Naive thymus-derived CD4-positive, alpha-beta T cell (primary cell): ENCODE results near the gene PMS2. TPM values are rescaled to one million over a fixed set of nuclear protein-coding genes. Genes with fewer than 3 reads are reported as not detected.
"Not testable (repeated sequence)": the region's sequence is repeated elsewhere in the genome, so short reads cannot be mapped to it uniquely, and the experiment has no call there.

Experiments used
- ATAC-seq: fragments of 150-1000 bp; cut with Tn5 transposase; 2 replicates; pipeline ENCODE4 v1.10.0; 2021; ENCODE audit warnings: mild to moderate bottlenecking, moderate library complexity
- CTCF ChIA-PET: fragments of 350-600 bp; sonication (Branson Sonifier 250); formaldehyde crosslinking; loops from one replicate; lab custom pipeline; 2021; ENCODE audit warnings: antibody characterized with exemption; lab: Charles Lee
- POLR2A ChIA-PET: fragments of 350-600 bp; sonication (Branson Sonifier 250); formaldehyde crosslinking; loops from one replicate; lab custom pipeline; 2021; ENCODE audit warnings: antibody characterized with exemption, inconsistent platforms; lab: Charles Lee
- DNase-seq, 9 donors: peaks; one replicate each; pipeline versions ENCODE4 v3.0.0 to v3.0.0-alpha.2; 2020 to 2022; ENCODE audit warnings: mixed read lengths in 1 of 9
- H3K27ac ChIP-seq: one replicate; pipeline ENCODE4 v1.7.0; 2013; ENCODE audit warnings: mild to moderate bottlenecking, low read depth, low read length, moderate library complexity
- H3K27me3 ChIP-seq, 2 donors: one replicate each; pipeline ENCODE4 v1.7.0; 2013; ENCODE audit warnings: low read length in 2 of 2, mild to moderate bottlenecking in 2 of 2, moderate library complexity in 2 of 2; ENCODE audit not compliant: control insufficient read depth in 2 of 2, insufficient read depth in 2 of 2
- H3K36me3 ChIP-seq, 3 experiments: 1 replicate in 2 of 3; 2 replicates in 1 of 3; pipeline ENCODE4 v1.7.0; 2013; ENCODE audit warnings: low read length in 3 of 3, mild to moderate bottlenecking in 3 of 3, moderate library complexity in 1 of 3; ENCODE audit not compliant: insufficient read depth in 3 of 3, control insufficient read depth in 2 of 3
- H3K4me1 ChIP-seq, 2 donors: one replicate each; pipeline ENCODE4 v1.7.0; 2013; ENCODE audit warnings: low read length in 2 of 2, mild to moderate bottlenecking in 2 of 2, moderate library complexity in 1 of 2; ENCODE audit not compliant: control insufficient read depth in 2 of 2, insufficient read depth in 2 of 2
- H3K4me3 ChIP-seq: 2 replicates; pipeline ENCODE4 v1.7.0; 2013; ENCODE audit warnings: mild to moderate bottlenecking, low read length
- H3K9me3 ChIP-seq, 3 experiments: 1 replicate in 2 of 3; 2 replicates in 1 of 3; pipeline ENCODE4 v1.7.0; 2013; ENCODE audit warnings: low read length in 3 of 3; ENCODE audit not compliant: control insufficient read depth in 2 of 3
- H3K27ac Mint-ChIP-seq, 9 donors: one replicate each; pipeline ENCODE4 v1.8.0; 2020 to 2022; ENCODE audit warnings: mixed read lengths in 9 of 9, mild to moderate bottlenecking in 8 of 9, moderate library complexity in 5 of 9, inconsistent platforms in 2 of 9
- H3K27me3 Mint-ChIP-seq, 5 donors: one replicate each; pipeline ENCODE4 v1.8.0; 2021 to 2022; ENCODE audit warnings: mixed read lengths in 5 of 5, mild to moderate bottlenecking in 1 of 5
- H3K36me3 Mint-ChIP-seq, 5 donors: one replicate each; pipeline ENCODE4 v1.8.0; 2020 to 2022; ENCODE audit warnings: mixed read lengths in 5 of 5, mild to moderate bottlenecking in 3 of 5, inconsistent platforms in 1 of 5
- H3K4me1 Mint-ChIP-seq, 7 donors: one replicate each; pipeline ENCODE4 v1.8.0; 2020 to 2022; ENCODE audit warnings: mixed read lengths in 7 of 7, mild to moderate bottlenecking in 3 of 7, inconsistent platforms in 1 of 7
- H3K4me3 Mint-ChIP-seq, 10 donors: one replicate each; pipeline ENCODE4 v1.8.0; 2020 to 2022; ENCODE audit warnings: mild to moderate bottlenecking in 10 of 10, mixed read lengths in 10 of 10, moderate library complexity in 6 of 10, inconsistent platforms in 2 of 10
- H3K9me3 Mint-ChIP-seq, 11 donors: one replicate each; pipeline ENCODE4 v1.8.0; 2020 to 2022; ENCODE audit warnings: mixed read lengths in 11 of 11, mild to moderate bottlenecking in 4 of 11, inconsistent platforms in 1 of 11, moderate library complexity in 1 of 11
- intact Hi-C, 2 donors: fragments of 100-400 bp; cut with micrococcal nuclease; formaldehyde crosslinking; loops; one replicate each; pipeline ENCODE4 v1.15.1; 2023
- polyA plus RNA-seq, 2 donors: library from polyadenylated mRNA; unstranded; fragments of 300-500 nt; fragmentation: Illumina TruSeq; gene quantifications; one replicate each; pipeline ENCODE4 v1.2.3, GENCODE V29; 2021
- total RNA-seq, 6 experiments: library from RNA in 5 of 6; stranded (reverse) in 5 of 6; gene quantifications; 1 replicate in 5 of 6; 2 replicates in 1 of 6; pipeline ENCODE4 v1.2.3 and lab custom pipeline; 2021 to 2026

PMS2 gene
- total and polyA plus RNA-seq, 7 experiments from 2014 or later = 8.4 to 26.3 (median 18.6) TPM

GRCh38 chr7:5926263-5926870 lies 82.5 kb downstream of the PMS2 start:
- DNase-seq, CTCF ChIA-PET, H3K36me3 Mint-ChIP-seq, H3K9me3 Mint-ChIP-seq, H3K27ac ChIP-seq, H3K4me3 ChIP-seq, H3K27me3 Mint-ChIP-seq, H3K4me1 Mint-ChIP-seq, H3K27me3 ChIP-seq, POLR2A ChIA-PET, H3K27ac Mint-ChIP-seq, ATAC-seq, H3K9me3 ChIP-seq, H3K4me3 Mint-ChIP-seq, H3K36me3 ChIP-seq, intact Hi-C loops, H3K4me1 ChIP-seq: not testable (repeated sequence)

GRCh38 chr7:5924630-5925029 lies 84.2 kb downstream of the PMS2 start:
- POLR2A ChIA-PET, CTCF ChIA-PET, H3K9me3 ChIP-seq, H3K36me3 Mint-ChIP-seq, H3K27ac ChIP-seq, intact Hi-C loops, H3K36me3 ChIP-seq, H3K9me3 Mint-ChIP-seq, H3K4me3 ChIP-seq, H3K27me3 ChIP-seq, H3K27ac Mint-ChIP-seq, H3K4me1 Mint-ChIP-seq, DNase-seq, H3K27me3 Mint-ChIP-seq, H3K4me3 Mint-ChIP-seq, H3K4me1 ChIP-seq, ATAC-seq: not testable (repeated sequence)

- H3K27ac ChIP-seq, ATAC-seq, H3K36me3 ChIP-seq, H3K27me3 ChIP-seq, H3K4me3 Mint-ChIP-seq, H3K4me3 ChIP-seq, H3K9me3 Mint-ChIP-seq, H3K27me3 Mint-ChIP-seq, DNase-seq, H3K9me3 ChIP-seq, H3K4me1 Mint-ChIP-seq, H3K36me3 Mint-ChIP-seq, H3K4me1 ChIP-seq, intact Hi-C loops, POLR2A ChIA-PET, H3K27ac Mint-ChIP-seq, CTCF ChIA-PET: not testable (repeated sequence)
Observed at GRCh38 chr7:5924180-5924579, 84.7 kb downstream of the PMS2 start.

Other genes starting within 250 kb of the PMS2 start
- gene RNF216, start 227.4 kb downstream of the PMS2 start, total RNA-seq = 100 to 1,000 TPM in 2 of 5 experiments, 10 to 100 TPM in 3; 41.7 to 103 (median 91.2) TPM
- 10 to 100 TPM; 29.2 to 51.3 TPM for gene RNF216, start 227.4 kb downstream of the PMS2 start, polyA plus RNA-seq
- gene OCM, start 128.3 kb downstream of the PMS2 start, total RNA-seq = 10 to 100 TPM in 2 of 5 experiments, 1 to 10 TPM in 2, under 1 TPM in 1; 0.80 to 17.9 (median 7.7) TPM
- 1 to 10 TPM; 2.3 to 2.9 TPM for gene OCM, start 128.3 kb downstream of the PMS2 start, polyA plus RNA-seq
- 10 to 100 TPM; 65.2 to 83.6 (median 75.6) TPM for gene CCZ1, start 110.3 kb downstream of the PMS2 start, total RNA-seq
- 10 to 100 TPM; 39.4 to 43.2 TPM for gene CCZ1, start 110.3 kb downstream of the PMS2 start, polyA plus RNA-seq
- under 1 TPM in 1 of 5 experiments, not detected in 4; 0.41 TPM for gene RSPH10B, start 38.4 kb downstream of the PMS2 start, total RNA-seq
- not detected for gene RSPH10B, start 38.4 kb downstream of the PMS2 start, polyA plus RNA-seq
- gene AIMP2, start 223 bp upstream of the PMS2 start, total RNA-seq = 10 to 100 TPM in 3 of 5 experiments, 1 to 10 TPM in 2; 5.0 to 37.9 (median 11.8) TPM
- 10 to 100 TPM; 17.8 to 25.9 TPM for gene AIMP2, start 223 bp upstream of the PMS2 start, polyA plus RNA-seq
- not detected for gene ANKRD61, start 22.3 kb upstream of the PMS2 start, total RNA-seq
- gene ANKRD61, start 22.3 kb upstream of the PMS2 start, polyA plus RNA-seq = under 1 TPM; 0.29 to 0.50 TPM
- 100 to 1,000 TPM in 1 of 5 experiments, 10 to 100 TPM in 4; 58.6 to 111 (median 66.8) TPM for gene EIF2AK1, start 50.1 kb upstream of the PMS2 start, total RNA-seq
- gene EIF2AK1, start 50.1 kb upstream of the PMS2 start, polyA plus RNA-seq = 10 to 100 TPM; 72.4 to 79.4 TPM
- gene USP42, start 95.9 kb upstream of the PMS2 start, total RNA-seq = 10 to 100 TPM; 17.5 to 27.7 (median 18.1) TPM
- gene USP42, start 95.9 kb upstream of the PMS2 start, polyA plus RNA-seq = 10 to 100 TPM in 1 of 2 donors, 1 to 10 TPM in 1; 7.4 to 18.0 TPM